GM12878 (cell line): ENCODE measurements around the gene MTRR. TPM values are rescaled to one million over a fixed set of nuclear protein-coding genes. Genes with fewer than 3 reads are reported as not detected.
A peak's percentile ranks its signal among the peaks of the same experiment; 100 is the strongest.

Source experiments
- ATF2 ChIP-seq: IDR thresholded peaks from 2 replicates; pipeline ENCODE4 v1.6.1; 2012; ENCODE audit warnings: low read length, inconsistent platforms
- BRCA1 ChIP-seq: IDR thresholded peaks from 2 replicates; pipeline ENCODE4 v1.6.1; 2011; ENCODE audit warnings: low read depth, low read length, improper control_type of control experiment
- CBFB ChIP-seq: IDR thresholded peaks from 2 replicates; pipeline ENCODE4 v1.6.1; 2016; ENCODE audit warnings: antibody characterized with exemption, low read depth
- CEBPZ ChIP-seq: fragments of 150-350 bp; IDR thresholded peaks from 2 replicates; pipeline ENCODE4 v1.6.1; 2016; ENCODE audit warnings: low read depth, low read length
- E2F8 ChIP-seq: fragments of 450-650 bp; IDR thresholded peaks from 2 replicates; pipeline ENCODE4 v1.6.1; 2018; ENCODE audit warnings: mild to moderate bottlenecking, low read depth, moderate library complexity; ENCODE audit not compliant: partially characterized antibody
- E4F1 ChIP-seq: fragments of 450-650 bp; IDR thresholded peaks from 2 replicates; pipeline ENCODE4 v1.6.1; 2018; ENCODE audit warnings: borderline replicate concordance, mild to moderate bottlenecking; ENCODE audit not compliant: partially characterized antibody
- EGR1 ChIP-seq, 2 experiments: IDR thresholded peaks; 1 replicate in 1 of 2; 2 replicates in 1 of 2; pipeline ENCODE4 v1.6.1; 2011 to 2012; ENCODE audit warnings: low read depth in 2 of 2, low read length in 2 of 2, borderline replicate concordance in 1 of 2, mild to moderate bottlenecking in 1 of 2, moderate library complexity in 1 of 2
- EZH2 ChIP-seq: IDR thresholded peaks from 2 replicates; pipeline ENCODE4 v1.6.1; 2012; ENCODE audit warnings: low read depth, mild to moderate bottlenecking, control low read depth, inconsistent platforms, low read length, borderline replicate concordance; ENCODE audit not compliant: control insufficient read depth
- HCFC1 ChIP-seq: fragments of 150-350 bp; IDR thresholded peaks from 2 replicates; pipeline ENCODE4 v1.6.1; 2014; ENCODE audit warnings: low read length
- IKZF1 ChIP-seq: fragments of 450-650 bp; conservative IDR thresholded peaks from 2 replicates; pipeline ENCODE4 v1.6.1; 2017; ENCODE audit warnings: antibody characterized with exemption, mild to moderate bottlenecking
- JUND ChIP-seq: IDR thresholded peaks from 2 replicates; pipeline ENCODE4 v1.6.1; 2012; ENCODE audit warnings: low read depth, mild to moderate bottlenecking, low read length, improper control_type of control experiment, moderate library complexity
- POLR2AphosphoS5 ChIP-seq: IDR thresholded peaks from 2 replicates; pipeline ENCODE4 v1.6.1; 2011; ENCODE audit warnings: mild to moderate bottlenecking, low read length, inconsistent platforms
- RUNX3 ChIP-seq: IDR thresholded peaks from 2 replicates; pipeline ENCODE4 v1.6.1; 2012; ENCODE audit warnings: low read length, inconsistent platforms
- SREBF2 ChIP-seq: IDR thresholded peaks from 2 replicates; pipeline ENCODE4 v1.6.1; 2012; ENCODE audit warnings: mild to moderate bottlenecking, low read length
- SRF ChIP-seq, 2 experiments: IDR thresholded peaks; 2 replicates each; pipeline ENCODE4 v1.6.1; 2011; ENCODE audit warnings: low read depth in 2 of 2, low read length in 2 of 2, mild to moderate bottlenecking in 1 of 2, moderate library complexity in 1 of 2
- ZBTB11 ChIP-seq: fragments of 450-650 bp; formaldehyde crosslinking; IDR thresholded peaks from 2 replicates; pipeline ENCODE4 v1.5.0; 2022; ENCODE audit warnings: mild to moderate bottlenecking, missing genetic modification characterization
- ZNF384 ChIP-seq: IDR thresholded peaks from 2 replicates; pipeline ENCODE4 v1.6.1; 2012; ENCODE audit warnings: low read depth, mild to moderate bottlenecking, low read length, improper control_type of control experiment, borderline replicate concordance
- polyA plus RNA-seq, 11 experiments: library from polyadenylated mRNA; depleted of rRNA in 4 of 11; unstranded in 6 of 11; stranded (reverse) in 5 of 11; fragments of >200 nt; fragmentation: Nextera tagmentation in 4 of 11; fragmentation: Illumina TruSeq in 1 of 11; extraction: Ambion mirVana in 4 of 11; extraction: Trizol in 1 of 11; gene quantifications; 1 replicate in 1 of 11; 2 replicates in 10 of 11; pipeline versions ENCODE4 v1.2.1 to v1.2.3, GENCODE V29; 2011 to 2016; ENCODE audit warnings: inconsistent platforms in 2 of 11, missing spikeins in 2 of 11, low read depth in 1 of 11
- total RNA-seq, 4 experiments: library from RNA; depleted of rRNA in 3 of 4; stranded (reverse); fragments of >200 nt in 3 of 4; fragmentation: Illumina TruSeq in 1 of 4; extraction: Trizol in 1 of 4; gene quantifications; 2 replicates each; pipeline versions ENCODE4 v1.2.1 to v1.2.3, GENCODE V29; 2013 to 2021

MTRR gene
- total and polyA plus RNA-seq, 10 of the 15 experiments (the other 5 are each of a cell fraction or from before 2014, with no cell fraction given) = 13.8 to 76.9 (median 38.0) TPM

- TF ChIP-seq E2F8 (no peak), ZBTB11 (CRISPR knock-in tag) (no peak), POLR2AphosphoS5 (no peak), CBFB (0 out of 2 replicates have a peak, but pooled peaks have one; percentile 21), E4F1 (no peak), ZNF384 (peak; percentile 58; the same call in 1 of the 2 replicates), EGR1 (IDR thresholded peaks at IDR 0.05; ENCODE audit: borderline replicate concordance in 1 of 2, low read depth in 2 of 2, low read length in 2 of 2) (no peak), HCFC1 (no peak), JUND (no peak), EZH2 (no peak), IKZF1 (no peak), RUNX3 (peak; percentile 89), ATF2 (0 out of 2 replicates have a peak, but pooled peaks have one; percentile 26), SRF (IDR thresholded peaks at IDR 0.05; ENCODE audit: low read depth in 2 of 2, low read length in 2 of 2) (no peak), SREBF2 (no peak), BRCA1 (no peak), CEBPZ (no peak)
Measured at GRCh38 chr5:7871653-7872052, 2.7 kb downstream of the MTRR start (continued).
